SJSA1 (cell line): Measurements from ENCODE around the gene CREB5. TPM values are rescaled to one million over a fixed set of nuclear protein-coding genes. Genes with fewer than 3 reads are reported as not detected.

Source experiments
- DNase-seq, 2 experiments: peaks; one replicate each; pipeline ENCODE4 v3.0.0-alpha.2; 2015 to 2020; ENCODE audit warnings: low spot score in 2 of 2, low read depth in 1 of 2
- H3K27ac ChIP-seq: fragments of 250-450 bp; sonication (Bioruptor Pico); 2 replicates; pipeline ENCODE4 v1.5.1; 2020; ENCODE audit warnings: mild to moderate bottlenecking, moderate library complexity
- H3K27me3 ChIP-seq: fragments of 250-450 bp; sonication (Bioruptor Pico); replicated peaks from 2 replicates; pipeline ENCODE4 v1.5.1; 2020; ENCODE audit warnings: mild to moderate bottlenecking, moderate library complexity
- H3K36me3 ChIP-seq: fragments of 250-450 bp; sonication (Bioruptor Pico); 2 replicates; pipeline ENCODE4 v1.5.1; 2020; ENCODE audit warnings: mild to moderate bottlenecking
- H3K4me1 ChIP-seq: fragments of 250-450 bp; sonication (Bioruptor Pico); replicated peaks from 2 replicates; pipeline ENCODE4 v1.6.1; 2021; ENCODE audit warnings: mild to moderate bottlenecking
- H3K4me3 ChIP-seq: fragments of 250-450 bp; sonication (Bioruptor Pico); 2 replicates; pipeline ENCODE4 v1.5.1; 2020; ENCODE audit warnings: mild to moderate bottlenecking
- H3K9me3 ChIP-seq: fragments of 250-450 bp; sonication (Bioruptor Pico); replicated peaks from 2 replicates; pipeline ENCODE4 v1.5.1; 2020; ENCODE audit warnings: mild to moderate bottlenecking
- total RNA-seq: library from RNA; depleted of rRNA; stranded (reverse); fragments of >200 nt; shearing (Covaris generic); gene quantifications from 2 replicates; pipeline ENCODE4 v1.2.3, GENCODE V29; 2014

CREB5 gene
- total RNA-seq, 1 experiment from 2014 or later, result 1.00 TPM

DNA sequence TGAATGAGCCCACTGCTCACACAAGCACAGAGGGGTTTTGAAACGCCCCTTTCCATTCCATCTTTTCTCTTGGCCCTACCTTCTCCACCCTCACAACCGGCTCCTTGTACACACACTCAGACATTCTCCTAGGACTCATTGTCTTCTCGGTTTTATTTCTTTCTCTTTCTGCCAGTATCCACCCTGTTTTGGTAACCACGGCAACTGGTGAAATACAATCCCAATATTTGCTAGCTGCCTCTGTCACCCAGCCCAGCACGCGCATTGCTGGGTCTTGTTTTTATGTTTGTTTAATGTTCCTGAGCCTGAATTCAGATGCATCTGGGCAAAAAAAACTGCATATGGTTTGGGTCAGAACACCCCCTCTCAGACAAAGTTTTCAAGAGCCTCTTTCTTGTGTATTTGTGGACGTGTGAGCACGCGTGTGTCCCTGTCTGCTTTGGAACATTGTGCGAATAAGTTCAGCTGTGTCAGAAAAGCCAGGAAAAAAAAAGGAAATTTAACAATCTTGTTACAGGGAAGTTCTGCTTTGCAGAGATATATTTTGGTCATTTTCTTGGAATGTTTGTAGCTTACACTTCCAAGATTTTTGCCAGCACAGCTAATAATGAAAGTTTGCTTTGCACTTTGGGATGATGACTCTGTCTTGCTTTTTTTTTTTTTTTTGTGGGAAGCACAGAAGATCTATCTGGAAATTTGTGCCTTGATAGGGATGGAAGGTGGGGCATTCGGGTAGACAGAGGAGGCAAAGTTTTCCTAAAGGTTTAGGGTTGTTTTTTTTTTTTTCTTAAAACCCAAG lies 320.0 kb downstream of the CREB5 start:
- Histone ChIP-seq H3K9me3 (no peaks in the 10 kb centered on the region), H3K27ac (no peak overlapping the region), H3K4me1 (peaks cover 14% of the 10 kb centered on the region), H3K4me3 (no peak overlapping the region), H3K27me3 (peaks cover 2% of the 10 kb centered on the region; the same call in 1 of the 2 replicates), H3K36me3 (no peaks in the 10 kb centered on the region)
- DNase-seq, result peak in 1 of 2 experiments; percentile 30

DNA sequence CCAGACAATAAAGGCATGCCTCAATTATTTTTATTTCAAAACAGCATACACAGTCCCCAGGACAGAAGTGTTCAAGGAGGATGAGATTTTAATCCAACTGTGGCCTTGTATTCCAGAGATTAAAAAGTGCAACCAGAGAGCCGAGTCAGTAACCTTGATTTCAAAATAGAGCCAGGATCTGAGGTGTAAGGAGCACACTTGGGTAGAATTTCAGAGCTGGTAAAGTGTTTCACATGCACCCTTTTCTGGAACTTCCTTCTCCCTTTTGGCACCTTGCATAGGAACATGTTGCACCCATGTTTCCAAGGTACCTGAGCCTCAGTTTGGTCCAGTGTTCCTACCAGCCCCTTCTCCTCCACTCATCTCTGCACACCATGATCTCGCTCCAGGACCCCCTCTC lies 320.7 kb downstream of the CREB5 start:
- Histone ChIP-seq H3K4me3 (no peak overlapping the region), H3K27ac (no peak overlapping the region), H3K36me3 (no peaks in the 10 kb centered on the region), H3K4me1 (peaks cover 14% of the 10 kb centered on the region), H3K9me3 (no peaks in the 10 kb centered on the region), H3K27me3 (peaks cover 2% of the 10 kb centered on the region; the same call in 1 of the 2 replicates)
- DNase-seq, result no peak

DNA sequence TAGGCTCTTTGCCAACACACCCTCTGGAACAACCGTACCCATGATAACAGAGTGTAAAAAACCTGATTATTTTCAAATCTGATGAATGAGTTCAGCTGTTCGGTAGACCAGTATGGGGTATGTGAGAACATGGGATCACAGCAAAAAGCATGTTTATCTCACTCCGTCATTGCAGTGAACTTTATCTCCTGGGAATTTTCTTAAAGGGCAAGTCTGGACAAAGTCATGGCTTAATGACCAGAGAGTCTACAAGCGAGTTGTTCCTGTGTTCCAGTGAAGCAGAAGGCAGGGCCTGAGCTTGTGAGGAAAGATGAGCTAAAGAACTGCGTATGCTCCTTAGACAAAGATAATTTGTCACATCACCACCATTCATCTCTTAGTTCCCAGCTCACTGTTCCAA lies 326.1 kb downstream of the CREB5 start:
- no peaks in the 10 kb centered on the region for H3K36me3 ChIP-seq
- H3K4me1 ChIP-seq, result no peaks in the 10 kb centered on the region
- H3K4me3 ChIP-seq, result no peak overlapping the region
- 0 out of 2 replicates have a peak, but pooled peaks cover 3% of the 10 kb centered on the region for H3K27me3 ChIP-seq
- no peak for DNase-seq
- H3K27ac ChIP-seq, result no peak overlapping the region
- no peaks in the 10 kb centered on the region for H3K9me3 ChIP-seq

DNA sequence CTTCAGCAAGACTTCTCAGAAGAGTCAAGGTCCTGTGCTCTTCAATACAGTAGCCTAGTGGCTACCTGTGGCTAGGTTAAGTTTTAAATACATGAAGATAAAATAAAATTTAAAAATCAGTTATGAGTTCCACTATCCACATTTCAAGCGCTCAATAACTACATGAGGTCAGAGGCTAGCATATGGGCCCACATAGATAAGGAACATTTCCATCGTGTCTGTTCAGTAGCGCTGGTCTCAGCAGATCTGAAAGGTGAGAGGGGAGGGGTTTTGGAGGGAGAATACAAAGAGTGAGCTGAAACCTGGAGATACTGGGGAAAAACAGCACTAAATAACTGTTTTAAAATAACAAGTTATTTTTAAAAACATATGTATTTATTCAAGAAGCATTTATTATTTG lies 326.8 kb downstream of the CREB5 start:
- Histone ChIP-seq H3K27ac (no peak overlapping the region), H3K27me3 (0 out of 2 replicates have a peak, but pooled peaks cover 3% of the 10 kb centered on the region), H3K4me3 (no peak overlapping the region), H3K4me1 (no peaks in the 10 kb centered on the region), H3K36me3 (no peaks in the 10 kb centered on the region), H3K9me3 (no peaks in the 10 kb centered on the region)
- DNase-seq, result no peak

DNA sequence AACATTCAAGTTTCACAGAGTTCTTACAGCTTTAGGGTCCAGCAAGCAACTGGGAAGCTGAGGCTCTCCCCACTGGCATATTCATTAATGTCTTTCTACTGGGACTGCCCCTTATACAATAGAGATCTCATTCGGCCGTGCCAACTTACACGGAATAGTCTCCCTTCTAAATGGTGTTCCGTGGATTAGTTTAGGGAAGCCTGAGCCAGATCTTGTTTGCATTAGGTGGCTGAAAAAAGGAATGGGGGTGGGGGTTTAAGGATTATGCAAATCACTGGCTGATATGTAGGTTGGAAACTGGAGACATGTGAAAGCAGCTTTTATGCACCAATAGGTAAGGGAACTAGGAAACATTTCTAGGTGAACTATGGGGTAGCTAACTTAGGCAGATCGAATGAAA lies 327.5 kb downstream of the CREB5 start:
- DNase-seq, result no peak
- H3K27me3 ChIP-seq, result 0 out of 2 replicates have a peak, but pooled peaks cover 3% of the 10 kb centered on the region
- H3K36me3 ChIP-seq, result no peaks in the 10 kb centered on the region
- H3K4me3 ChIP-seq, result no peak overlapping the region
- H3K4me1 ChIP-seq, result no peaks in the 10 kb centered on the region
- H3K9me3 ChIP-seq, result no peaks in the 10 kb centered on the region
- no peak overlapping the region for H3K27ac ChIP-seq

DNA sequence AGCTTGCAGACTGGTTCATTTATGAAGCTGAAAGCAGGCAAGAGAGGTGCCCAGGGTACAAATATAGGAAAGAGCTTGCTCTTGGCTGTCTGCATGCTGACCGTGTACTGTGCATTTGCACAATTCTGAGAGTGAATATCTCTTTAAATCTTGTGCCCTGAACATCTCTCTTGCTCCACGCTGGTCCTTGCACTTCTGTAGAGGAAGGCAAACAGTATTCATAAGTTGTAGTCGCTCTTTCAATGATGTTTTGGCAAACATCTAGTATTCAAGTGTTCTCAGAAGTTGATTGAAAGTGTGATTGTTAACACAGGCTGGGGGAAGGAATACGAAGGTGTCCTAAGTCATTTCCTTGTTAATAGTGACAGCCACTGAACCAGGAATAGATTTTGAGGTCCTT lies 332.6 kb downstream of the CREB5 start:
- Histone ChIP-seq H3K4me1 (peaks cover 6% of the 10 kb centered on the region; the same call in 1 of the 2 replicates), H3K27ac (no peak overlapping the region), H3K27me3 (0 out of 2 replicates have a peak, but pooled peaks cover 3% of the 10 kb centered on the region), H3K36me3 (no peaks in the 10 kb centered on the region), H3K4me3 (no peak overlapping the region), H3K9me3 (no peaks in the 10 kb centered on the region)
- DNase-seq, result no peak

DNA sequence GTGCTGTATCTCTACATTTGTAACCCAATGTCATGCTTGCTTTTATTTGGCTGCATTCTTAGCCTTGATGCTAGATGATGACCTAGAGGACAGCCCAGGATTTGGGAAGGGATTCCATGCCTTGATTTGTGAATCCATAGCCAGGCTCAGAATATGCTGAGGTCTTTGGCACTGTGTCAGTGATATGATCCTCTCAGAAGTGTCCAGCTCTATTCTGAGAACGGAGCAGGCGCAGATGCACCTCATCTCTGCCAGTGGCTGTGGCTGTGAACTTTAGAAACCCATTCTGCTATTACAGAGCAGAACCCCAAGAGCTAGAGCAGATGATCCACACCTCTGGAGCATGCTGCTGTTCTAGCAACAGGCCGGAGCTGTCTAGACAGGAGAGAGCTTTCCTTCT lies 333.0 kb downstream of the CREB5 start:
- Histone ChIP-seq H3K4me1 (peaks cover 6% of the 10 kb centered on the region; the same call in 1 of the 2 replicates), H3K27ac (no peak overlapping the region), H3K9me3 (no peaks in the 10 kb centered on the region), H3K27me3 (no peaks in the 10 kb centered on the region), H3K36me3 (no peaks in the 10 kb centered on the region), H3K4me3 (no peak overlapping the region)
- DNase-seq, result no peak

DNA sequence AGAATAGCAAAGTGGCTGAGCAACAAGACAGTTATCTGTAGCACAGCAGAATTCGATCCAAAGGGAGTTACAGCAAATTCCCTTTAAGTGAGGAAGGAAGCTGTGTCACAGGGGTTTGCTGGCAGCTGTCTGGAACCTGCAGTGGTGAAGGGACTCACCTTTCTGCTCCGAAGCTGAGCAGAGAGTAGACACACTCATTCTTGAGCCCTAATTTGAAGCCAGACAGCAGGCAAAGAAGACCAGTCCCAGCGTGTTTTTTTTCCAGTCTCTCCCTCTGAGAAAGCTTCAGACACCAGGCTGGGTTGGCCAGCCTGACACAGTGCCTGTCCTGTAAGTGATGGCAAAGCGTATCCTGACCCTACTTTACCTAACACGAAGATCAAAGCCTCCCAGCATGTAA lies 335.1 kb downstream of the CREB5 start:
- peaks cover 6% of the 10 kb centered on the region; the same call in 1 of the 2 replicates for H3K4me1 ChIP-seq
- H3K27me3 ChIP-seq, result no peaks in the 10 kb centered on the region
- no peaks in the 10 kb centered on the region for H3K9me3 ChIP-seq
- no peak overlapping the region for H3K4me3 ChIP-seq
- no peak overlapping the region for H3K27ac ChIP-seq
- DNase-seq, result no peak
- H3K36me3 ChIP-seq, result no peaks in the 10 kb centered on the region

DNA sequence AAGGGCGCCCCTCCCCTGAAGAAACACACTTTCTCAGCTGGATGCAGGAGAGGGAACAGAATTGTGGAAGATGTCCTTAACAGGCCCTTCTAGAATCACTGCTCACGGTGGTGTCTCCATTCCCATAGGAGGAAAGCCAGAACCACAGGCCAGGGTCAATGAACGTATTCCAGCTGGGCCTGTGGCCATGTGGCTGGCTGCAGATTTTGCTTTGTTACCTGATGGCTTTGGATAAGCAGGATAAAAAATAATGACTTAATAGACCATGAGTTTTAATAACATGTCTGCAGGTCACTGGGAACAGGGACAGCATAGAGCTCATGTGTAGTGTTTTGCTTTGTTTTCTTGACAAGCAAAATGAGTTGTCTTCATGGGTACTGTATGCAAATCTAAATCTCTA lies 335.5 kb downstream of the CREB5 start:
- no peak for DNase-seq
- Histone ChIP-seq H3K36me3 (no peaks in the 10 kb centered on the region), H3K4me3 (no peak overlapping the region), H3K9me3 (no peaks in the 10 kb centered on the region), H3K27me3 (no peaks in the 10 kb centered on the region), H3K4me1 (peaks cover 6% of the 10 kb centered on the region; the same call in 1 of the 2 replicates), H3K27ac (no peak overlapping the region)

DNA sequence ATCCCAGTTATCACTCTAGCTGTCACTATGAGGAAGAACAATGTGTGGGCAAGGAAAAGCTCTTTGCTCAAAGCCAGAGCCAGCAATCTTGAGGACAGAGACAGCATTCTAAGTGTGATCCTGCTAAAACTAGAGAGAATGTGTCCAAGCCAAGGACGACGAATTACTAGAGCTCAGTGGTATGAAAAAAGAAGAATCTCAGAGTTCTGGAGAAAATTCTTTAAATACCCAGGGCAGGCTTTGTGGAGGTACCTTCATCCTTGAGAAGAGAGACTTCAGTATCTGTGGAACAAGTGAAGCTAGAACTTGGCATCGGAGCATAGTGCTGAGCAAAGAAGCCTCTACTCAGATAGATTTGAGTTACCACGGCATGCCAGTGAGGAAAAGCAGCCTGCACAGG lies 336.0 kb downstream of the CREB5 start:
- H3K9me3 ChIP-seq, result no peaks in the 10 kb centered on the region
- H3K4me1 ChIP-seq, result peaks cover 6% of the 10 kb centered on the region; the same call in 1 of the 2 replicates
- no peaks in the 10 kb centered on the region for H3K36me3 ChIP-seq
- DNase-seq, result no peak
- no peaks in the 10 kb centered on the region for H3K27me3 ChIP-seq
- H3K4me3 ChIP-seq, result no peak overlapping the region
- H3K27ac ChIP-seq, result no peak overlapping the region

DNA sequence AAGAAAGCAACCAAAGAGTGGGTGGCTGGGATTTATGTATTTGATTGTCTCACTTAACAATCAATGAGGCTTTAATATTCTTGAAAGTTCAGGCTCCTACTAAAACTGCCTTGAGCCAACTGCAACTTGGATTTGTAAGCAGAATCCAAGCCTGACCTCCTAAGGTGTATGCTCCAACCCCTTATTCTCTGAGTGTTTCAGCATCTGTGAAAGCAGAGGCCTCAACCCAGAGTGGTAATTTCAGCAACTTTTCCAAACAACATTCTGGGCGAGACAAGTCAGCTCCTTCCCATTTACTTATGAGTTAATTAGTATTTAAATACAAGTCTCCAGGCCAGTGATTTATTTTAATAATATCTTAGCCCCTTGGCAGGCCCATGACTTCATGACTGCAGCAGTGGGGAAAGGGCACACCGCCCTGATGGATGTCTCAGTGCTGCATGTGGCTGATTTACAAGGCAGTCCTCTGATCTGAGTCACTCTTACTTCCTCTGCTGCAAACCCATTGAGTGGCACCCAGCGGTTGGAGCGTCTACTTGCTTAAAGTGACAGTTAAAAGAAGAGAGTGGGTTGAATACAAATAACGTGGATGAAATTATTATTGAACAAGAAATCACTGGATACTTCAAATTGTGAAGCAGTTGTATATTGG lies 336.7 kb downstream of the CREB5 start:
- Histone ChIP-seq H3K27me3 (no peaks in the 10 kb centered on the region), H3K27ac (no peak overlapping the region), H3K36me3 (no peaks in the 10 kb centered on the region), H3K4me3 (no peak overlapping the region), H3K9me3 (no peaks in the 10 kb centered on the region), H3K4me1 (peaks cover 6% of the 10 kb centered on the region; the same call in 1 of the 2 replicates)
- DNase-seq, result peak; percentile 39 to 63

DNA sequence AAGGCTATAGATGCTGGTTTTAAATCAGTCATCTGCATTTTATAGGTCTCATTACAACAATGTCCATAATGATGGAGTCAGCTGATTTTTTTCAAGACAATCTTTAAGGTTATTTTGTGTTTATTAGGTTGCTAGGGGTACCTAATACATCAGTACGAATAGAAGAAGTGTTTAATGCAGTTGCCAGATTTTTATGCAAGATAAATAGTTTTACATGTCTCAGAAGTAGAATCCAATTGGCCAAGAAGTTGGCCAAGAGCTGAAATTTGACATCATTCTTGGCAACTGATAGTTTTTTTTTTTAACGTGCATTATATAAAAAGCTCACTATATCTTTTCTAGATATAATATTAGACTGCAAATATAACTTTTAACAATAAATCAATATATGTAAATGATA lies 337.3 kb downstream of the CREB5 start:
- no peak for DNase-seq
- Histone ChIP-seq H3K27me3 (no peaks in the 10 kb centered on the region), H3K36me3 (no peaks in the 10 kb centered on the region), H3K4me1 (peaks cover 6% of the 10 kb centered on the region; the same call in 1 of the 2 replicates), H3K4me3 (no peak overlapping the region), H3K27ac (no peak overlapping the region), H3K9me3 (no peaks in the 10 kb centered on the region)

DNA sequence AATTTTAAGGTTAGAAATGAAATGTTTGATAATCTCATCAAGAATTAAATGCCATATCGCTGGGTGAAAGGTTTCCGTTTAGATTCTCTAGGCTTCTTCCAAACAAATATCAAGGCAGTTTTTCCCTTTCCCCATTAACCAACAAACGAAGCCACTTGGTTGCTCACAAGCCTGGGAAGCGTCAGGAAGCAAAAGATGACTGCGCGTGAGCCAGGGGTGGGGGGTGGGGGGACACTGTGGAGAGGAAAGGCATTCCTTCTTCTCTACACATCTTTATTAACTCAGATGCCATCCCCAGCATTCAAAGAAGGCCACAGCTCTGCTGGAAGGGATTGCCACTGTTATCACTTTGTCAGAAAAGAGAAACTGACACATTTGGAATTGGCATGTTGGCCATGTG lies 338.7 kb downstream of the CREB5 start:
- peaks cover 6% of the 10 kb centered on the region; the same call in 1 of the 2 replicates for H3K4me1 ChIP-seq
- no peak overlapping the region for H3K27ac ChIP-seq
- DNase-seq, result no peak
- H3K36me3 ChIP-seq, result no peaks in the 10 kb centered on the region
- H3K9me3 ChIP-seq, result no peaks in the 10 kb centered on the region
- H3K4me3 ChIP-seq, result no peak overlapping the region
- H3K27me3 ChIP-seq, result no peaks in the 10 kb centered on the region

DNA sequence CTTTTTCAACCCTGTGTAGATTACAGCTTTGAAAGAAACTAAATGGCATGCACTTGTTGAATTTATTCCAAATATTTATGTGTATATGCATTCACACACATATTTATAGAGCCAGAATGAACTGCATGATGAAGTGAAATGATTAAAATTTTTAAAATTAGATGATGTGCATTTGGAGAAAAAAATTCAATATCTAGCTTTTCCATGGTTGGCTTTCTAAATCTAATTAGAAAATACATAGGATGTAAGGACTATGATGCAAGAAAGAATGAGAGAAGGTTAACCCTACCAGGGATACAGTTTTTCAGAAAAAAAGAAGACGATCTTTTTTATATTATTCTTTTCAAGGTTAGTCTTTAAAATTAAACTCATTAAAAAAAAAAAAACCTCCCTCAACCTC lies 341.3 kb downstream of the CREB5 start:
- H3K36me3 ChIP-seq, result no peaks in the 10 kb centered on the region
- H3K4me1 ChIP-seq, result peaks cover 6% of the 10 kb centered on the region; the same call in 1 of the 2 replicates
- no peak overlapping the region for H3K4me3 ChIP-seq
- H3K27me3 ChIP-seq, result no peaks in the 10 kb centered on the region
- H3K27ac ChIP-seq, result no peak overlapping the region
- H3K9me3 ChIP-seq, result no peaks in the 10 kb centered on the region
- no peak for DNase-seq
